Measurements from ENCODE around the gene DRD2. TPM values are rescaled to one million over a fixed set of nuclear protein-coding genes. Genes with fewer than 3 reads are reported as not detected.

The DRD2 gene
- total RNA-seq, 1 experiment from 2014 or later = 0.44 TPM

DNA sequence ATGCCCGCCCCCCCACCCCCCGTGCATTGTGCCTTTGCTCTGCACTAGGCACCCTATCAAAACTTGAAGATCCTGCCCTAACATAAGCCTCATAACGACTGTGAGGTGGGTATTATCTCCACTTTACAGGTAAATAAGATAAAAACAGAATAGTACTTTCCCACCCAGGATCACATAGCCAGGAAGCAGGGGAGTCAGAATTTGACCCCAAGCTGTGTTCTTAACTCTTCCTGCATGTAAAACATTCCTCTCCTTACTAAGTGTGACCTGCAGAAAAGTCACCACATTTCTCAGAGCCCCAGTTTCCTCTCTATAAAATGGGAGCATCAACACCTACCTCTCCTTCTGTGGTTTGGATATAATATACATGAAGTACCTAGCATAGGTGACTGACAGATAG is 105.8 kb downstream of the DRD2 start:
- H3K23ac ChIP-seq (ENCODE audit: insufficient read length, low read depth, low read length) = no peak overlapping the region
- no peaks in the 10 kb centered on the region for H3K36me3 Mint-ChIP-seq (ENCODE audit: insufficient read depth in 1 of 3, low read depth in 3 of 3)
- H2BK15ac ChIP-seq (ENCODE audit: low read depth, low read length) = no peak overlapping the region
- no peak for DNase-seq
- no peak overlapping the region for H3K27ac Mint-ChIP-seq
- H3K56ac ChIP-seq (ENCODE audit: insufficient read length, low read depth, low read length) = no peak overlapping the region
- TF ChIP-seq, protein P1, sequence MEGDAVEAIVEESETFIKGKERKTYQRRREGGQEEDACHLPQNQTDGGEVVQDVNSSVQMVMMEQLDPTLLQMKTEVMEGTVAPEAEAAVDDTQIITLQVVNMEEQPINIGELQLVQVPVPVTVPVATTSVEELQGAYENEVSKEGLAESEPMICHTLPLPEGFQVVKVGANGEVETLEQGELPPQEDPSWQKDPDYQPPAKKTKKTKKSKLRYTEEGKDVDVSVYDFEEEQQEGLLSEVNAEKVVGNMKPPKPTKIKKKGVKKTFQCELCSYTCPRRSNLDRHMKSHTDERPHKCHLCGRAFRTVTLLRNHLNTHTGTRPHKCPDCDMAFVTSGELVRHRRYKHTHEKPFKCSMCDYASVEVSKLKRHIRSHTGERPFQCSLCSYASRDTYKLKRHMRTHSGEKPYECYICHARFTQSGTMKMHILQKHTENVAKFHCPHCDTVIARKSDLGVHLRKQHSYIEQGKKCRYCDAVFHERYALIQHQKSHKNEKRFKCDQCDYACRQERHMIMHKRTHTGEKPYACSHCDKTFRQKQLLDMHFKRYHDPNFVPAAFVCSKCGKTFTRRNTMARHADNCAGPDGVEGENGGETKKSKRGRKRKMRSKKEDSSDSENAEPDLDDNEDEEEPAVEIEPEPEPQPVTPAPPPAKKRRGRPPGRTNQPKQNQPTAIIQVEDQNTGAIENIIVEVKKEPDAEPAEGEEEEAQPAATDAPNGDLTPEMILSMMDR (conservative IDR thresholded peaks at IDR 0.05) = no peak
- H3K23me2 ChIP-seq (ENCODE audit: insufficient read length, low read depth, low read length, poor library complexity, severe bottlenecking) = no peaks in the 10 kb centered on the region
- no peak overlapping the region for H3K4me2 ChIP-seq (ENCODE audit: insufficient read depth, insufficient read length, low read length)
- no peak overlapping the region for H3K4me3 Mint-ChIP-seq
- peaks cover 3% of the 10 kb centered on the region; the same call in 1 of the 2 replicates for H3K4me1 ChIP-seq (ENCODE audit: insufficient read depth, low read length)
- H3K9ac ChIP-seq (ENCODE audit: extremely low read depth, insufficient read length, low read length) = no peak overlapping the region
- H3K9me3 Mint-ChIP-seq = no peaks in the 10 kb centered on the region
- no peaks in the 10 kb centered on the region for H3K9me3 ChIP-seq (ENCODE audit: control insufficient read depth, low read depth, low read length)
- no CpG with 5 or more reads among the region's 3 CpGs for WGBS (ENCODE audit: extremely low coverage, insufficient read length, low lambda C conversion rate)
- H4K5ac ChIP-seq (ENCODE audit: insufficient read length, low read depth, low read length) = no peak overlapping the region
- H2BK12ac ChIP-seq (ENCODE audit: insufficient read length, low read depth, low read length) = no peak overlapping the region
- no peaks in the 10 kb centered on the region for H3K79me2 ChIP-seq (ENCODE audit: insufficient read depth, low read length)
- no peak overlapping the region for H4K8ac ChIP-seq (replicated peaks; ENCODE audit: insufficient read length, low read depth, low read length)
- no peak overlapping the region for H3K14ac ChIP-seq (ENCODE audit: insufficient read depth, low read length)
- no peak overlapping the region for H2AFZ ChIP-seq (ENCODE audit: low read length)
- no peaks in the 10 kb centered on the region for H3K79me1 ChIP-seq (ENCODE audit: insufficient read depth, low read depth, low read length, poor library complexity, severe bottlenecking)
- H2BK20ac ChIP-seq (ENCODE audit: low read depth, low read length, poor library complexity, severe bottlenecking) = no peak overlapping the region
- H3K27me3 ChIP-seq (ENCODE audit: insufficient read depth, low read length) = no peaks in the 10 kb centered on the region
- H3K27me3 Mint-ChIP-seq (ENCODE audit: low read depth) = no peaks in the 10 kb centered on the region
- H4K20me1 ChIP-seq (ENCODE audit: control insufficient read depth, insufficient read depth, insufficient read length) = no peaks in the 10 kb centered on the region
- H2BK5ac ChIP-seq (ENCODE audit: insufficient read length, low read length) = no peak overlapping the region
- no peak overlapping the region for H4K91ac ChIP-seq (ENCODE audit: insufficient read length, low read depth, low read length)
- H3K18ac ChIP-seq (ENCODE audit: insufficient read length, low read depth, low read length) = no peak overlapping the region
- H3K4me1 Mint-ChIP-seq = peaks cover 17 to 21% of the 10 kb centered on the region in 2 experiments
- no peak overlapping the region for H3T11ph ChIP-seq (ENCODE audit: low read length)
- H2AK5ac ChIP-seq (ENCODE audit: insufficient read length, low read length) = no peak overlapping the region
- H3K4ac ChIP-seq (ENCODE audit: low read depth, low read length) = no peak overlapping the region
- no peak overlapping the region for H2BK120ac ChIP-seq (ENCODE audit: low read depth, low read length, poor library complexity, severe bottlenecking)
- no peak overlapping the region for H3K27ac ChIP-seq (ENCODE audit: insufficient read length, low read depth, low read length)

Measured in H9 (cell line).